GM04504 (cell line): ENCODE results near the gene BBS9.
A peak's percentile ranks its signal among the peaks of the same experiment; 100 is the strongest.

ENCODE experiments used
- DNase-seq: peaks from one replicate; pipeline ENCODE4 v3.0.0-alpha.2; 2012; ENCODE audit warnings: low read depth

BBS9 gene

GRCh38 chr7:33649476-33650441 is 520.4 kb downstream of the BBS9 start:
- DNase-seq = no peak

GRCh38 chr7:33650828-33651227 is 521.5 kb downstream of the BBS9 start:
- peak; percentile 51 for DNase-seq

GRCh38 chr7:33651998-33652515 is 522.7 kb downstream of the BBS9 start:
- DNase-seq = no peak

GRCh38 chr7:33654676-33655075 is 525.3 kb downstream of the BBS9 start:
- DNase-seq = no peak
